Stimulated activated CD8-positive, alpha-beta memory T cell treated with anti-CD3 and anti-CD28 coated beads, Interleukin-7, amount 100 ng/mL, for 1 hour (primary cell): ENCODE results near the gene ASTL.

ENCODE experiments used
- DNase-seq, 2 donors: peaks; one replicate each; pipeline ENCODE4 v3.0.0-alpha.2; 2020; ENCODE audit warnings: low read depth in 2 of 2

ASTL gene

GRCh38 chr2:96112501-96113366 is 25.6 kb downstream of the ASTL start:
- no peak for DNase-seq

GRCh38 chr2:96111823-96112500 is 26.3 kb downstream of the ASTL start:
- no peak for DNase-seq

- DNase-seq, result no peak
These were observed 27.1 kb downstream of the ASTL start for GRCh38 chr2:96111257-96111640.

GRCh38 chr2:96110621-96111256 is 27.6 kb downstream of the ASTL start:
- no peak for DNase-seq

- no peak for DNase-seq
These were observed 28.3 kb downstream of the ASTL start for GRCh38 chr2:96109931-96110511.

GRCh38 chr2:96109361-96109680 is 29.0 kb downstream of the ASTL start:
- DNase-seq, result no peak

- DNase-seq, result no peak
These were observed 29.6 kb downstream of the ASTL start for GRCh38 chr2:96108541-96109360.

- no peak for DNase-seq
These were observed 30.2 kb downstream of the ASTL start for GRCh38 chr2:96108151-96108540.

GRCh38 chr2:96107708-96108065 is 30.6 kb downstream of the ASTL start:
- no peak for DNase-seq

GRCh38 chr2:96106991-96107707 is 31.2 kb downstream of the ASTL start:
- no peak for DNase-seq

GRCh38 chr2:96105994-96106715 is 32.1 kb downstream of the ASTL start:
- DNase-seq, result no peak

- DNase-seq, result no peak
These were observed 33.0 kb downstream of the ASTL start for GRCh38 chr2:96105152-96105915.

GRCh38 chr2:96104487-96104861 is 33.8 kb downstream of the ASTL start:
- no peak for DNase-seq

- DNase-seq, result no peak
These were observed 34.4 kb downstream of the ASTL start for GRCh38 chr2:96103761-96104486.

- no peak for DNase-seq
These were observed 35.1 kb downstream of the ASTL start for GRCh38 chr2:96103187-96103601.

GRCh38 chr2:96102596-96103186 is 35.6 kb downstream of the ASTL start:
- no peak for DNase-seq

- no peak for DNase-seq
These were observed 37.4 kb downstream of the ASTL start for GRCh38 chr2:96100893-96101304.
